ENCODE data around the gene RDH8.

Gene RDH8, protein sequence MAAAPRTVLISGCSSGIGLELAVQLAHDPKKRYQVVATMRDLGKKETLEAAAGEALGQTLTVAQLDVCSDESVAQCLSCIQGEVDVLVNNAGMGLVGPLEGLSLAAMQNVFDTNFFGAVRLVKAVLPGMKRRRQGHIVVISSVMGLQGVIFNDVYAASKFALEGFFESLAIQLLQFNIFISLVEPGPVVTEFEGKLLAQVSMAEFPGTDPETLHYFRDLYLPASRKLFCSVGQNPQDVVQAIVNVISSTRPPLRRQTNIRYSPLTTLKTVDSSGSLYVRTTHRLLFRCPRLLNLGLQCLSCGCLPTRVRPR

DNA sequence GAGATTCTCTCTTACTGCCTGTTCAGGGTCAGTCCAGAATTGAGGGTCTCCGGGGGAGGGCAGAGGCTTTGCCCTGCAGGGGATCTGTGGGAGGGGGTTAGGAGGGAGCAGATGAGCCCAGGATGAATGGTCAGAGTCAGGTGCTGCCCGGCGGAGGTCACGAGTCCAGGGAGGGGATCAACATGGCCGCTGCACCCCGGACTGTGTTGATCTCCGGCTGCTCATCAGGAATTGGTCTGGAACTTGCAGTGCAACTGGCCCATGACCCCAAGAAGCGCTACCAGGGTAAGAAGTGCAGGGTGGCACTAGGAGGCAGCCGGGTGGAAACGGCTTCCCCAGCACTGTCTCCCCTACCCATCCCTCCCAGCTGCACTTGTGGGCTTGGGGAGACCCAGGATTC, at the start of gene RDH8:
TSS of gene RDH8 (plus strand) at position 168 of the 400 bp plus-strand sequence. CDS start at position 183, 15 bp downstream.
- DNase-seq = no peak

DNA sequence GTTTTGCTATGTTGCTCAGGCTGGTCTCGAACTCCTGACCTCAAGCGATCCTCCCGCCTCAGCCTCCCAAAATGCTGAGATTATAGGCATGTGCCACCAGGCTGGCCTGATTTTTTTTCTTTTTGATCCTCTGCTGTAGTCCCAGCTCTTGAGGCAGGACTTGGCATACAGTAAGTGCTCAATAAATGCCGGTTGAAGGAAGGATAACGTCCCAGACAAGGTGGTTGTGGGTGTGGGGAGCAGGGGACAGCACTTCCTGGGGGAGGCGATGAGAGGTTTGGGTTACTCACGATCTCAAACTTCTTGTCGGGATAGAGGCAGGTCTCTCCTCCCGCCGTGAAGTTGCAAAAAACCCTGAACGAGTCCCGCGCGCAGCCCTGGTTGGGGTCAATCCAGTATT, 47.3 kb upstream of the RDH8 start:
- DNase-seq = no peak

DNA sequence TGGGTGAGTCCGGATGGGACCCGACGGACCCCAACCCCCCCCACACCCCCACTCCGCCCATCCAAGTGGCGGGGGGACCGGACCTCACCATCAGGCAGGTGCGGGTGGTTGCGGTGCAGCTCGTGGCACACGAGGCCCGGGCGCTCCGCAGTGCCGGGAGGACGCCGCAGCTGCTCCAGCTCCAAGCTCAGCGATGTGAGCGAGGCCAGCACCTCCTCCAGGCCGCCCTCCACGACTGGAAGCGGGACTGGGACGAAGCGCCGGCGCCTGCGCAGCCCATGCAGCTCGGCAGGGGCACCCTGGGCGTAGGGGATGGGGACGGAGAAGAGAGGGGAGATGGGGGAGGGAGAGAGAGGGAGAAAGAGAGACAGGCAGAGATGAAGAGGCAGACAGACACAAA, 46.8 kb upstream of the RDH8 start:
- no peak for DNase-seq

GRCh38 chr19:9967326-9967725, 46.0 kb upstream of the RDH8 start:
- DNase-seq = no peak

- no peak for DNase-seq
These were observed 44.2 kb upstream of the RDH8 start for GRCh38 chr19:9968820-9969687.

GRCh38 chr19:9969688-9969975, 43.7 kb upstream of the RDH8 start:
- DNase-seq = no peak

DNA sequence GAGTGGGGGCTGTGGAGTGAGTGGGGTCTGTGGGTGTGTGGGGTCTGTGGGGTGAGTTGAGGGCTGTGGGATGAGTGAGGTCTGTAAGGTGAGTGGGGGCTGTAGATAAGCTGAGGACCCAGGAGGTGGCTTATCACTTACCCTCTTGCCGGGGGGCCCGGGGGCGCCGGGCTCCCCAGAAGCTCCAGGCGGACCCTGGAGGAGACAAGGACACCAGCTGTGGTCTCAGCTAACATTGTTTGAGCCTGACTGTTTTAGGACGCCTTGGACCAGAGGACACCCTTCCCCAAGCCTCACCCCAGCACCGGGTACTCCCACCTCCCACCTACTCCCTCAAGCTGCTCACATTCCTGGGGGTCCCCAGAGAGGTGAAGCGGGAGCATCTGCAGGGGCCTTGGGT, 42.8 kb upstream of the RDH8 start:
- no peak for DNase-seq

DNA sequence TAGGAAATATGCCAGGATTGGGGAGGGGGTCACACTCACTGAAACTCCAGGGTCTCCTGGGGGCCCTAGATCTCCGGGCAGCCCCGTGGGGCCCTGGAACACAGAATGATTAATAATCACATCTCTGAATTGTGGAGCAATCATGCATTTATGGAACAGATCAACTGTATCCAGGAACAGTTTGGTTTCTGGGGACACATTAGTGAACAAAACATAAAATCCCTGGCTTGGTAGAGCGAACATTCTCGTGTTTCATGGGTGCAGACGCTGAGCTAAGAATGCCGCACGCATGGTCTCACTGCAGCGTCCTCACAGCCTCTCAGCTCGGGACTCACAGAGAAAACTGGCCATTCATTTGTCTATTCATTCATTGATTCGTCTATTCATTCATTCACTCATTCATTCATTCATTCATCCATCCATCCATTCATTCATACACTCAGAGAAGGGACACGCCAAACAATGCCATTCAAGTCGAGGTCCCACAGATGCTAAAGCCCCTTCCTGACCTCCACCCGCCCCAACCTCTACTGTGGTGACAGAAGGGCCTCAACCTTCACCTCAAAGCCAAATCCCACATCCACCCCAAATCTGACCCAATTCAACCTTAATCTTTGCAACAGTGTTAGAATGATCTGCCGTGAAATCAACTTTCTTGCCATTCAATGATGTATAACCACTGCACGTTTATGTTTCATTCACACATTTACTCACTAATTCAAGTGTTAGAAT, 42.0 kb upstream of the RDH8 start:
- DNase-seq = no peak

- no peak for DNase-seq
These were observed 41.2 kb upstream of the RDH8 start for GRCh38 chr19:9972103-9972502.

DNA sequence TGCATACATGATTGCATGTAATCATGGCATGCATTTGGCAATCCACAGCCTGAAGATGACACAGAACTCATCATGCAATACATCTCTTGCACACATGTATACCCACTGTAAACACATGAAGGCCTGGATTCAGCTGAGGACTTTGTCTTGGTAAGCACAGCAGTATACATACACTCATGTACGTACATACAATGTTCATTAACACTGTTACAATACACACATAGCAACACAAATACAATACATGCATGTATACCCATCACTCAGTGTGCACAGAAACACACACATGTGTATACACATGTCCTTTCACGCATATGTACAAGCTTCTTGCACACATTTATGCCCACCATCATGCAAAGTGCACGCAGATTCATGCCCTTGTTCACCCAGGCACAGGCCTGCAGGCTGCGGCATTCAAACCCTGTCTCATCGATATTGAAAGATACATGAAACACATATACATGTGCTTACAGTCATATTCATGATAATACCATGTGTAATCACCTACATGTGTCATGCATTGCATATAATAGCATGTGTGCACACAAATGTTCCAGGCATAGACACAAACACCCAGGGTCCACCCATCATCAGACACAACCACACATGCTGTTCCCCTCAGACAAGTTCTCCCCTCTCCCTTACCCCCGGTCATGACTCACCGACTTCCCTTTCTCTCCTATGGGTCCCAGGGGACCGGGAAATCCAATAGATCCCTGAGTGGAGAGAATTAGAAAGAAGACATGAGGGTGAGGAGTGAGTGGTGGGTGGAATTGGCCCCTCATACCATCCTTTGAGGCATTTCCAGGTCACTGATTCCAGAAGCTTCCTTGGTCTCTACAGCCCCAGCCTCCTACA, 31.6 kb upstream of the RDH8 start:
- DNase-seq = no peak

DNA sequence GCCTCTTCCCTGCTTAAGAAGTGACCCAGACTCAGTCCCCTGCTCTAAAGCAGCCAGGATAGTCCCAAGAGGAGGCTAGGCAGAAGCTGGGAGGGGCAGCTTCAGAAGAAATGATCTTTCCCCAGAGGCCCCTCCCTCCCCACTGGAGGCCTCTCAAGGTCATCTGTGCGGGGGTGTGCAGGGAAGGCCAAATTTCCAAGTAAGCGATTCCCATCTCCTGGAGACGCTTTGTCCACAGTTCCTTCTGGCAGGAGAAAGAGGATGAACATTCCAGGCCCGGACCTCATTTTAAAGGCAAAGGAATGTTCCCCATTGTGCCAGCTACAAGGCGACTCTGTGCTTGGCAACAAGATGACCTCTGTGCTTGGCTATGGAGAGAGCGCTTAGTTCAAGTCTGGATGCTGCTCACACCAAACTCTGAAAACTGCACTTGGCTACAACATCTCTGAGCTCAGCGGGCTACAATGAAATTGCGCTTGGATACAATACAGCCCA, 26.4 kb upstream of the RDH8 start:
- DNase-seq = no peak

DNA sequence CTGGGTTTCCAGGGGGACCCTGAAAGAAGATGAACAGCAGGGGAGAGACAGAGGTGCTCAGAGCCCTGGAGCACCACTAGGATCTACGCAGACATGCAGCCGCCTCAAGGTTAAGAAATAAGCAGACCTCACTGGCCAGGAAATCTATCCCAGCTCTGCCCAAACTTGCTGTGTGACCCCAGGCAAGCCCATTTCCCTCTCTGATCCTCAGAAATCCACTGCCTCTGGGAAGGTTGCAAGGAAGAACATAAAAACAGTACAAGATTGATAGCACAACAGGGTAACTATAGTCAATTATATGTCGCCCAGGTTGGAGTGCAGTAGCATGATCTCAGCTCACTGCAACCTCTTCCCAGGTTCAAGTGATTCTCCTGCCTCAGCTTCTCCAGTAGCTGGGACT, 23.8 kb upstream of the RDH8 start:
- no peak for DNase-seq

DNA sequence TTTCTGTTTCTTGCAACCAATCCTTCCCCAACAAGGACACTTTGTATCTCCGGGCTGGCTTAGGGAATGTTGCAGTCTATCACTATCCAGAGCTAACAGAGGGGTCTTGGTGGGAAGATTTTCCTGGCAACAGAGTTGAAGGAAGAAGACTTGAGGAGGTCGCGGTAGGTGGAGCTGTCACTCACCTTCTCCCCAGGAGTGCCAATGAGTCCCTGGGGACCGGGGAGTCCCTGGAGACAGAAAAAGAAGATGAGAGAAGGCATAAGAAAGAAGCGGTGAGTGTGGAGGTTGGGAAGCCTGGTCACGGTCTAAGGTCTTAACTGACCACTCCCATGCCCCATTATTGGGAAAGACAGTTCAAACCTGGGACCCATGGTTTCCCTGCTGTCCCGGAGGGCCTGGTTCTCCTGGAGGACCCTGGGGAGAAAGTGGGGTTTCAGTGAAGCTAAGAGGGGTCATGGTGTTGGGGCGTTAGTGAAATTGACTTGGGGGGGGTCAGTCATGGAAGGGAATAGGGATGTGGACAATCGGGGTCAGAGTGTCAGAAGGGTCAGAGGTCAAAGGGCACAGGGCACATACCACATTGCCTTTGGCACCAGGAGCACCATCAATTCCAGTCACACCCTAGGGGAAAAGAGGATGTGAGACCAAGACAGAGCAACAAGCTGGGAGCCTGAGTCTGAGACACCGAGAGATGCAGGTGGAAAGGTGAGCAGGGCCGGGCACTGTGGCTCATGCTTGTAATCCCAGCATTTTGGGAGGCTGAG, 21.7 kb upstream of the RDH8 start:
- no peak for DNase-seq

GRCh38 chr19:9995084-9995483, 18.2 kb upstream of the RDH8 start:
- no peak for DNase-seq

- DNase-seq = no peak
These were observed 17.3 kb upstream of the RDH8 start for GRCh38 chr19:9995999-9996398.

DNA sequence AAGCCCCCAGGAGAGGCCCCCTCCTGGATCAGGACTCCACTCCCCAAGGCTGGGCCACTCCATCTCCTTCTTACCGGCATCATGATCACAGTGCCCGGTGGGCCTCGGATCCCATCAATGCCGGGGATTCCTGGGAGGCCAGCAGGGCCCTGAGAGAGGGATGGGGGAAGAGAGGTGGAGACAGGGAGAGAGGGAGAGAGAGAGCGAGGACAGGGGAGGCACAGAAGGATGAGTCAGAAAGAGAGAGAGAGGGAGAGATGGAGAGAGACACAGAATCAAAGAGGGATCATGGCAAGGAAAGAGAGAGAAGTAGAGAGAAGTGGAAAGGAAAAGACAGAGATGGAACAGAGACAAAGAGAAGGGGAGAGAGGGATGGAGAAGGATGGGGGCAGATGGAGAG, 16.7 kb upstream of the RDH8 start:
- DNase-seq = no peak

DNA sequence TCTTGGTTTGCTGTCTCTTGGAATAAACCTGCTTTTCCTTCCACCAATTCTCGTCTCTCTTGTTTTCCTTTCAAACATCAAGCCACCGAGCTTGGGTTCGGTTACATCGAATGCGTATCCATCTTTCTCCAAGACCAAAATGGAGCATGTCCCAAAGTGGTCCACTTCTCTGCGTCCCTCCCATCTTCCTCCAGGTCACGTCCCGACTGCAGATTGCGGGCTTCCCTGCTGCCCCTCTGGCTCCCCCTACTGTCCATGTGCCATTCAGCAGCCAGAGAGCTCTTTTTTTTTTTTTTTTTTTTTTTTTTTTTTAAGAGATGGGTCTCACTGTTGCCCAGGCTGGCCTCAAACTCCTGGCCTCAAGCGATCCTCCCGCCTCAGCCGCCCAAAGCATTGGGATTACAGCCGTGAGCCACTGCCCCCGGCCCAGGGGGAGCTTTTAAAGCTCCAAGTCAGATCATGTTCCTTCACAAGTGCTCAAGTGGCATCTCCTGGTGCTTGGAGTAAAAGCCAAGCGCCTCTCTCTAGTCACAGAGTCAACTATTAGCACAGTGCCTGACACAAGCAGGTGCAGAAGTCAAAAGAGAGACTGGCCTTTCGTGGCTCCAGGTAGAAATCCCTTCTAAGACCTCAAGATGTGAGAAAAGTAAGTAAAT, 13.0 kb upstream of the RDH8 start:
- DNase-seq = peak; percentile 50

GRCh38 chr19:10001899-10002298, 11.4 kb upstream of the RDH8 start:
- no peak for DNase-seq

DNA sequence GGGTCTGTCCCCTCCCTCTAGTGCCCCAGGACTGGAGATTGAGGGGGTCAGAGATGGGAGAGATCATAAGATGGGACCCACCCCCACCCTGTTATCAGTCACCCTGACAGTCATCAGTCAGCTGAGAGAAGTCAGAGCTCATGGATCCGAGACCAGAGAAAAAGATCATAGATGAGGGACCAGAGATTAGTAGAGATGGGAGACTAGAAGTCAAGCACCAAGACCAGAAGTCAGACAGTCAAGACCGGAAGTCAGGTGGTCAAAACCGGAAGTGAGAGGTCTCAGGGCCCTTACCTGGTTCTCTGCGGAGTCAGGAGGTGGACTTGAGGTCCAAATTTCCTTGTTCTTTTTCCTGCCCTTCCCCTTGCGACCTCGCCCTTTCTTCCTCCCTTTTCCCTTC, 10.0 kb upstream of the RDH8 start:
- no peak for DNase-seq

GRCh38 chr19:10004617-10005016, 8.7 kb upstream of the RDH8 start:
- no peak for DNase-seq

- DNase-seq = no peak
These were observed 7.5 kb upstream of the RDH8 start for GRCh38 chr19:10005632-10006334.

Measured in CD4-positive, alpha-beta T cell treated with Interleukin-4 for 4 hours (primary cell).